HEK293 (cell line): ENCODE measurements around the gene METAP1D.
A peak's percentile ranks its signal among the peaks of the same experiment; 100 is the strongest.

Experiments
- CTCF ChIP-seq: fragments of 450-650 bp; formaldehyde crosslinking; IDR thresholded peaks from 2 replicates; pipeline ENCODE4 v1.5.1; 2016; ENCODE audit warnings: missing biosample characterization, missing genetic modification characterization
- PATZ1 ChIP-seq: fragments of 450-650 bp; formaldehyde crosslinking; IDR thresholded peaks from 2 replicates; pipeline ENCODE4 v1.5.1; 2016; ENCODE audit warnings: missing biosample characterization, missing genetic modification characterization
- ZNF24 ChIP-seq: fragments of 450-650 bp; formaldehyde crosslinking; IDR thresholded peaks from 2 replicates; pipeline ENCODE4 v1.5.1; 2016; ENCODE audit warnings: missing biosample characterization, missing genetic modification characterization
- ZNF280D ChIP-seq: fragments of 450-650 bp; formaldehyde crosslinking; IDR thresholded peaks from 2 replicates; pipeline ENCODE4 v1.5.1; 2016; ENCODE audit warnings: missing biosample characterization, missing genetic modification characterization
- ZNF48 ChIP-seq: fragments of 450-650 bp; formaldehyde crosslinking; IDR thresholded peaks from 2 replicates; pipeline ENCODE4 v1.5.1; 2016; ENCODE audit warnings: missing biosample characterization, missing genetic modification characterization
- ZNF561 ChIP-seq: fragments of 450-650 bp; IDR thresholded peaks from 2 replicates; pipeline ENCODE4 v1.5.1; 2018; ENCODE audit warnings: missing biosample characterization, missing genetic modification characterization, borderline replicate concordance
- ZNF791 ChIP-seq: fragments of 450-650 bp; formaldehyde crosslinking; IDR thresholded peaks from 2 replicates; pipeline ENCODE4 v1.5.1; 2016; ENCODE audit warnings: missing biosample characterization, missing genetic modification characterization
- ZSCAN16 ChIP-seq: fragments of 450-650 bp; formaldehyde crosslinking; IDR thresholded peaks from 2 replicates; pipeline ENCODE4 v1.5.1; 2016; ENCODE audit warnings: missing biosample characterization, missing genetic modification characterization

GRCh38 chr2:172084645-172085459, 85.1 kb downstream of the METAP1D start:
- TF ChIP-seq ZNF791 (tag by site-specific recombination) (no peak), ZNF561 (no peak), ZNF280D (tag by site-specific recombination) (no peak), CTCF (tag by site-specific recombination) (peak; percentile 81), PATZ1 (tag by site-specific recombination) (peak; percentile 80; the same call in 1 of the 2 replicates), ZSCAN16 (tag by site-specific recombination) (no peak), ZNF48 (no peak), ZNF24 (0 out of 2 replicates have a peak, but pooled peaks have one; percentile 8)
